HG03378 (cell line): ENCODE data around the gene CA7.
A peak's percentile ranks its signal among the peaks of the same experiment; 100 is the strongest.

Experiments
- ATAC-seq: cut with Tn5 transposase; IDR thresholded peaks from one replicate; pipeline ENCODE4 v1.9.1; 2021; ENCODE audit warnings: mild to moderate bottlenecking, moderate library complexity; ENCODE audit not compliant: unreplicated experiment

The CA7 gene

DNA sequence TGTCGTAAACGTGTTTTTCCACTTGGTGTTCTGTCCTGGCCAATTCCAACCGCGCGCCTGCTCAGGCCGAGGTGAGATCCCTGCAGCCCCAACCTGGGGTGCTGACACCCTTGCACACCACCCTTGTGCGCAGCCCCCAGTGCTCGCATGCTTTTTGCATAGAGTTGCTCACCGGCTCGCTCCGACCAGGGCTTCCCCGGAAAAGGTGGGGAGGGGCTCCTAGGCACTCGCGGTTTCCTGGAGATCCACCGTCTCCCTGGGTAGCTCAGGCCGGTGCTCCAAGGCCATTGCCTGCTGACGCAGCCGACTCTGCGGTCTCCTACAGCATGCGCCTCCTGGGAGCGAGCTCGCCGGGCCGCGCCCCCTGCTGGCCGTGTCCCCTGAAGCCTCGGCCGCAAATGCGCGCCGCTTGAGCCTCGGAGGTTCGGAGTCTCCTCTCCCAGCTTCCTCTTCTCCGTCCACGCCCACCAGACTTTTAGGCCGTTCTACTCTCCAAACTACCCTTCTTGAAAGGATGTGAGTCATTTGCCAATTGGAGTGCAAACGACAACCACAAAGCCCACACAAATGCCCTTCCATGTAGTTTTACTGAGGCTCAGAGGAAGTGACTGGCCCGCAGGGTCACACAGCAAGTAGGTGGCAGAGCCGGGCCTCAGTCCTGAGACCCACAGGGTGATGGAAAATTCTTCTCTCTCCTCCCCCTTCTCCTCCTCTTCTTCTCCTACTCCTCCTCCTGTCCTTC lies 28.9 kb downstream of the CA7 start:
- peak; percentile 85 for ATAC-seq

DNA sequence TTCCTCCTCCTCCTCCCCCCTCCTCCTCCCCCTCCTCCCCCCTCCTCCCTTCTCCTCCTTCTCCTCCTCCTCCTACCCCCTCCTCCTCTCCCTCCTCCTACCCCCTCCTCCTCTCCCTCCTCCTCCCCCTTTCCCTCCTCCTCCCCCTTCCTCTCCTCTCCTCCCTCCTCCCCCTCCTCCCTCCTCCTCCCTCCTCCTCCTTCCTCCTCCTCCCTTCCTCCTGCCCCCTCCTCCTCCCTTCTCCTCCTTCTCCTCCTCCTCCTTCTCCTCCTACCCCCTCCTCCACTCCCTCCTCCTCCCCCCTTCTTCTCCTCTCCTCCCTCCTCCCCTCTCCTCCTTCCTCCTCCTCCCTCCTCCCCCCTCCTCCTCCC lies 29.5 kb downstream of the CA7 start:
- ATAC-seq, result no peak

DNA sequence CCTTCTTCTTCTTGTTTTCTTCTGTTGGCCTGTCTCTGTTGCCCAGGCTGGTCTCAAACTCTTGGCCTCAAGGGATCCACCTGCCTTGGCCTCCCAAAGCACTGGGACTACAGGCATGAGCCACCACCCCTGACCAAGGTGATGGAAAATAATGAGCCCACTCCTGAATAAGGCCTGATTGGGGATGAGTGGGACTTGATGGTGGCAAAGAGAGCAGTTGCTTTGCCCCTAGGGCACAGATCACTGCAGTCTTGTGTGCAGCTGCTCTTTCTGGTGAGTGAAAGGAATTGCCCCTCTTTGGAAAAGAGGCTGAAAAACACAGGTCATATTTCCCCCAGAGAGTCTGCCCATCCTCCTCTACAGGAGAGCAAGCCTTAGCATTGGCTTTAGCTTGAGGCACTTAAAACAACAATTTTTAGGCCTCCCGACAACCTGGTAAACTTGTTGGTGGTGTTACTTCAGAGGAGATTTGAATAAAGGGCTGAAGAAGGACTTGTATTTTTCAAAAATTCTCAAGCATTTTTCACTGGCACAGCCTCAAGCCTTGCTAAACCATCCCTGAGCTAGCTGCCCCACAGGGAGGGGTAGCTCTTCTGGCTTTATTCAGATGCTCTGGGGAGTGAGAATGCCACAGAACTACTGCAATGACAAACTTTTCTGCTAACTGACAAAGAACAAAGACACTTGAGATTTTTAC lies 30.0 kb downstream of the CA7 start:
- ATAC-seq, result no peak

DNA sequence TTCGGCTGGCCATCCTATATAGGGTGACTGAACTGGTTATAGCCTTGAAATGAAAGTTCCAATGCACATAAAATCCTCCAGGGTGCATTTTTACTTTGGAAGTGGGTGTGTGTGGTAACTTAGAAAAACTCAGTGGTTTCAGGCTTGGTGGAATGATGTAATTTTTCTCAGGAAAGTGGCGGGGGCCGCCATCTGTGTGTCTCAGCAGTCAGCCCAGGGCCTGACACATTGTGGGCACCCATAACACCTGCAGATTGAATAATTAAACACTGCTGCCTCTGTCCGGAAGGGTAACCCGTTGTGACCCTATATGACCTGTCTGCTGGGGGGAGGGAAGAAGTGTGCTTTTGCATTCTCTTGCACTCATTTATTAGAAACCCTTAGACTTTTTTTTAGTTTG lies 33.9 kb downstream of the CA7 start:
- ATAC-seq, result peak; percentile 32

DNA sequence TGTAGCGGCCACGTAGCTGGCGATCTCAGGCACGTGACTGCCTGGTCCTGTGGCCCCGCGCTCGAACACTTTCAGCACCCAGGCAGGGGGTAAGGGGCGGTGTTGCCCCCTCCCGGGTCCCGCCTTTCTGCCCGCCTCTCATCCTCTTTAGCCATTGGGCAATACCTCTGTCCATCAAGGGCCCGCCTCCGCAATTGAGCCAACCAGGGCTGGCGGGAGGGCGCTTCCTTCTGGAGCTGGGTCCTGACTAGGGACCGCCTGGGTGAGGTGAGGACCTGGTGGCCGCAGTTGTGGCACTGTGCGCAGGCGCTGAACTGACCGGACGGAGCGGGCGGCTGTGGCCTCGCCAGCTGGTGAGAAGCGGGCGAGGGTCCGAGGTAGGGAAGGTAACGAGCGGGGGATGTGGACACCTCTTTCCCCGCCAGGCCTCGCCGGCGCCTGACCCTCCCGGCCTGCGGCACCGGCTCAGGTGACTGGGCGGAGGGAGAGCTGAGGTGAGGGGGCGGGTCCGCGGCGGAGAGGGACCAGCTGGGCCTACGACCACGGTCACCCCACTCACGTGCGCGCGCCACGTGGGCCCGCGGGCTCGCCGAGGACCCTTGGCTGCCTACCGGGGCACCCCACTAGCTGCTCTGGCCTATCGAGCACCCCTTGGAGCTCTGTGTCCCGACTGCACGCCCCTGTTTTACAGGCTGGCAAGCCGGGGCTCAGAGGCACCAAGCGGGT lies 36.2 kb downstream of the CA7 start, which contains the start of gene PDP2:
Gene PDP2, plus strand, starts transcription at position 228 of the 726 bp plus-strand sequence. CDS start 3,770 bp downstream, outside the sequence.
- ATAC-seq, result peak; percentile 91

DNA sequence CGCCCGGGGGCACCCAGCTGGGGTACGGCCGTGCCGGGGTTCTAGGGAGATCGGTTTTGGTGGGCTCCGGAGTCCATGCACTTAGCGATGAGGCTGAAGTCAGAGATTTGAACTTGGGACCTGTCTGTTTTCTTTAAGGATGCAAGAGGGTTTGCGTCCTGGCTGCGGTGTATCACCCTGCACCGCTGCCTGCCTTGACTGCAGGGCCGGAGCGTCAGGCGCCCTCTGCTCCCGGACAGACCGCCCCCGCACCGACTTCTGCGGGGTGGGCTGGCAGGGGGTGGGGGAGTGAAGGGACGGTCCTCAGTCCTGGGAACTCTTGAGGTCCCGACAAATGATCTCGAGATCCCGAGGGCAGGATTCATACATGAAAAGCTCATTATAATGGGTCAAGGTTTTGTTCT lies 36.8 kb downstream of the CA7 start:
- no peak for ATAC-seq

DNA sequence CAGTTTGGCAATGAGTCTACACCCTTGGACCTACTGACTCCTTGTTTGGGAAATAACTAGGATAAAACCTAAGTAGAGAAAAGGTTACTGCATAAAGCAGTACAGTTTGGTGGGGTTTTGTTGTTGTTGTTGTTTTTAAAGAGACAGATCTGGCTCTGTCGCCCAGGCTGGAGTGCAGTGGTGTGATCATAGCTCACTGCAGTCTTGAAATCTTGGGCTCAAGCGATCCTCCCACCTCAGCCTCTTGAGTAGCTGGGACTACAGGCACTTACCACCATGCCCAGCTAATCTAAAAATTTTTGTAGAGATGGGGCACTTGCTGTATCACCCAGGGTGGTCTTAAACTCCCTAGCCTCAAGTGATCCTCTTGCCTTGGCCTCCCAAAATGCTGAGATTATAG lies 37.3 kb downstream of the CA7 start:
- ATAC-seq, result no peak

DNA sequence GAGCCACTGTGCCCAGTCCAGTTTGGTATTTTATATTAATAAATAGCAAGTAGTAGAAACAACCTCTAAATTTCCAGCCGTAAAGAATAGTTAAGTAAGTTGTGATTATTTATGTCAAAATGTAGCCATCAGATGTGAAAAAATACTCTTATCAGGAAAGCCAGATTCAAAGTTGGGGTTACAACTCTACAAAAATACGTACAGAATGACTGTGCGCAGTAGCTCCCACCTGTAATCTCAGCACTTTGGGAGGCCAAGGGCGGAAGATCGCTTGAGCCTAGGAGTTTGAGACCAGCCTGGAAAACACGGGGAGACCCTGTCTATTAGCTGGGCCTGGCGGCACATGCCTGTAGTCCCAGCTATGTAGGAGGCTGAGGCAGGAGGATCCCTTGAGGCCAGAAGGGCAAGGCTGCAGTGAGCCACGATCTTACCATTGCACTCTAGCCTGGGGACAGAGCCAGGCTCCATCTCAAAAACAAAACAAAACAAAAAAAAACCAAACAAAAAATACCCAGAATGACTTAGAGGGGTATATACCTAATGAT lies 37.8 kb downstream of the CA7 start:
- no peak for ATAC-seq

DNA sequence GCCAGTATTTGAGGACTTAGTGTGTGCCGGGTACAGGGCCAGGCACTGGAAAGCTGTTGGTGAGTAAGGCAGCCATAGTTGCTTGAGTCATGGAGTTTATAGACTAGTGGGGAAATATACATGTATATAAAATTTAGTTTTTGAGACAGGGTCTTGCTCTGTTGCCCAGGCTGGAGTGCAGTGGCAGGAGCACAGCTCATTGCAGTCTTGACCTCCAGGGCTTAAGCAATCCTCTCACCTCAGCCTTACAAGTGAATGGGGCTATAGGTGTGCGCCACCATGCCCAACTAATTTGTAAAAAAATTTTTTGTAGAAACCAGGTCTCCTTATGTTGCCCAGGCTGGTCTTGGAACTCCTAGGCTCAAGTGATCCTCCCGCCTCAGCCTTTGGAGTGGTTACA lies 38.5 kb downstream of the CA7 start:
- ATAC-seq, result no peak

DNA sequence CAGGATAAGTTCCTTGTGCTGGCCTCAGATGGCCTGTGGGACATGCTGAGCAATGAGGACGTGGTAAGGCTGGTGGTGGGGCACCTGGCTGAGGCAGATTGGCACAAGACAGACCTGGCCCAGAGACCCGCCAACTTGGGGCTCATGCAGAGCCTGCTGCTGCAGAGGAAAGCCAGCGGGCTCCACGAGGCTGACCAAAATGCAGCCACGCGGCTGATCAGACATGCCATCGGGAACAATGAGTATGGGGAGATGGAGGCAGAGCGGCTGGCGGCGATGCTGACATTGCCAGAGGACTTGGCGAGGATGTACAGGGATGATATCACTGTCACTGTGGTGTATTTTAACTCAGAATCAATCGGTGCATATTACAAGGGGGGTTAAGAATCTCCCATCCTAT lies 41.3 kb downstream of the CA7 start:
- ATAC-seq, result no peak

DNA sequence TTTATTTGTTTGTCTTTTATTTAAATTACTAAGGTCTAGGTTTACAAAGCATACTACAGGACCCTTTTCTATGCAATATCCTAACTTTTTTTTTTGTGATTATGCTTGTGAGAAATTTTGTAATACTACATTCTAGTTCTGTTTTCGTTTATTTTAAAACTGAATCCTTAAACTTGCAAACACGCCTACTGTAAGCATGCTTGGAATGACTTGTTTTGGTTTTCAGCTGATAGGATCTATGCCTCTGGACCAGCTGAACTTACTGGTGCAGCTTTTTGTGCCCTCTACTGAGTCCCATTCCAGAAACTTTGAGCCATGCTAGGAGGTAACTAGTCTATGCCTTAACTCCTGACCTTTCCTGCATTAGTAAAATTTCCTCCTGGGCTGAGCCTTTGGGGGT lies 42.1 kb downstream of the CA7 start:
- ATAC-seq, result no peak

DNA sequence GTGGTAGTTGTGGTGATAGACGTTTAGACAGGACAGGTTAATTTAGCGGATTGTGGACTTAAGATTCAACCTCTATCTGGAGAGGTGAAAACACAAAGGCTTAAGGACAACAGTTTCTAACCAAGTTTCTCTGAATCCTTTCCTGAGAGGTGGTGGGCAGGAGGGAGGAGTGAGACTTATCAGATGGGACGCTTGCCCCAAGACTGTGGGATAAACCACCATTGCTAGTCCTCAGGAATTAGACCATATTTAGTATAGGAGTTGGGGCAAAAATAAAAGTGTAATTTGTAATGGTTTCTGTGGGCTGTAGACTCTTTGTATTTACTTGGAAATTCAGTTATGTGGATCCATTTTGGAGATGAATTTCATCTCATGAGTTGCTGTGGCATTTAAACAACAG lies 42.7 kb downstream of the CA7 start:
- no peak for ATAC-seq

DNA sequence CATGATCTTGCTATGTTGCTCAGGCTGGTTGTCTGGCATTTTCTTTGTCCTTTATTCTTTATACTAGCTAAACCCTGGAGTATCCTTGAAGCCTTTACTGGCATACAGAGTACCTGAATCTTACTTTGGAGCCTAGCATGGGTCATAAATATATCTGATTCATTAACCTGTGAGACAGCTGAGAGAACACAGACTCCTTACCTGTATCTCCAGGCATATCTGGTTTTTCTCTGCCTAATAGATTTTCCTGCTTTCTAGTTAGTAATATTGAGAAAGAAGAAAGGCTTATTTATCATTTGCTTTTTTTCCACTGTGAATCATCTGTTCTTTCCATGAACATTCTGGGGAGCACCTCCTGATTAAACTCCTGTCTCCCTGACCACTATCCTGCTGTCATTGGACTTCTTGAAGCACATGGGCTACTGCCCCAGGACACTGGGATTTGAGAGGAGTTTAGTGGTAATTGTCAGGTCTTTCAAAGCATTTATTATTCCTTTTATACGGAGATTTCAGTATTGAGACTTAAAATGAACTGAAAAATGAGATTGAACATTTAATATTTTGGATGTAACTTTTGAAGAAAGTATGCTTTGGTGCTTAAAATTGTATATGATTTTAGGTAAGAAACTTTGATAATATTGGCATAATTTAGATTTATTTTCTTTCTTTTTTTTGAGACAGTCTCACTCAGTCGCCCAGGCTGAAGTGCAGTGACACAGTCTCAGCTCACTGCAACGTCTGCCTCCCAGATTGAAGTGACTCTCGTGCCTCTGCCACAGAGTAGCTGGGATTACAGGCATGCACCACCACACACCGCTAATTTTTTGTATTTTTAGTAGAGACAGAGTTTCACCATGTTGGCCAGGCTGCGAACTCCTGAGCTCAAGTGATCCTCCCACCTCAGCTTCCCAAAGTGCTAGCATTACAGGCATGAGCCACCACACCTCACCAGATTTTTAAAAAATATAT lies 44.7 kb downstream of the CA7 start:
- ATAC-seq, result no peak

DNA sequence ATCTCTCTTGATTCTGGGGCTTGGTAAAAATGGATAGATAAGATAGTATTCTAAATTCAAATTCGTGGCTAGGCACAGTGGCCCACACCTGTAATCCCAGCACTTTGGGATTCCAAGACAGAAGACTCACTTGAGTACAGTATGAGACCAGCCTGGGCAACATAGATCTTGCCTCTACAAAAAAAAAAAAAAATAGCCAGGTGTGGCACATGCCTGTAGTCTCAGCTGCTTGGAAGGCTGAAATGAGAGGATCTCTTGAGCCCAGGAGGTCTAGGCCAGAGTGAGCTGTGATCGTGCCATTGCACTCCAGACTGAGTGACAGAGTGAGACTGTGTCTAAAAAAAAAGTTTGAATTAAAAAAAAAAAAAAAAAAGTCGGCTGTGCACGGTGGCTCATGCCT lies 45.4 kb downstream of the CA7 start:
- ATAC-seq, result no peak

DNA sequence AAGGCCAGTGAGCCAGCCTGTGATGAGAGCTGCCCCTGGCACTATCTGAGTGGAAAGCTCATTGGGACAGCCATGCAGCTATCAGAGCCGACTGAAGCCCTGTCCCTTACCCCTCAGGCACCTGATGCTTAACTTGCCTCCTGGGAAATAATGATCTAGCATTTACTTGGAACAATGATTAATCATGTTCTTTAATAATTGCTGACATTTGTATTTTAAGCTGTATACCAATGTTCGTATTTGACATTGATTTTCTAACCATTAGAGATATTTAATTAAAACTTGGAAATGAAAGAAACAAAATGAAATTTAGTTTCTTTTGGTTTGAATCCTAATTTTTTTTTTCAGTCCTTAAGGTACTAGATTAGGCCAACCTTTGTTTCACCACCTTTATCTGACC lies 46.6 kb downstream of the CA7 start:
- ATAC-seq, result no peak

DNA sequence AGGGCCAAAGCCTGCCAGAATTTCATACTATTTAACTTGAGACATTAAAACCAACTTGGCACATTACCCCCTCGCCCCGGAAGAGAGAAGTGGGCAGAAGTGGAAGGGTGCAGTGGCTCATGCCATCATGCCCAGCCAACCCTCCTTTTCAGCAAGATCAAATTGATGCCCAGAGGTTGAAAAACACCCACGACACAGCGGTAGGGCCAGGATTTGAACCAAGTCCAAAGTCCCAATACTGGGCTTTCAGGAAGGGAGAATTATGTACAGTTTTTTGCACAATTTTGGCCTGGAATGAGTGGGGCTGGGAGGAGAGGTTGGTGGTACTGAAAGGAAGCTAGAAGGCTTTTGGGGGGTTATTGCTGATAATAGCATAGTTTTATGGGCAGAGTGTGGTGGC lies 47.1 kb downstream of the CA7 start:
- ATAC-seq, result no peak

DNA sequence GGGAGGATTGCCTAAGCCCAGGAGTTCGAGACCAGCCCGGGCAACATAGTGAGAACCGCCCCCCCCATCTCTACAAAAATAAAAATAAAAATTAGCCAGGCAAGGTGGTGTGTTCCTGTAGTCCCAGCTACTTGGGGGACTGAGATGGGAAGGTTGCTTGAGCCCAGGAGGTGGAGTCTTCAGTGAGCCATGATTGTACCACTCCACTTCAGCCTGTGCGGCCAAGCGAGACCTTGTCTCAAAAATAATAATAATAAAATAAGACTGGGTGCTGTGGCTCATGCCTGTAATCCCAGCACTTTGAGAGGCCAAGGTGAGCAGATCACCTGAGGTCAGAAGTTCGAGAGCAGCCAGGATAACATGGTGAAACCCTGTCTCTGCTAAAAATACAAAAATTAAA lies 47.6 kb downstream of the CA7 start:
- ATAC-seq, result no peak

DNA sequence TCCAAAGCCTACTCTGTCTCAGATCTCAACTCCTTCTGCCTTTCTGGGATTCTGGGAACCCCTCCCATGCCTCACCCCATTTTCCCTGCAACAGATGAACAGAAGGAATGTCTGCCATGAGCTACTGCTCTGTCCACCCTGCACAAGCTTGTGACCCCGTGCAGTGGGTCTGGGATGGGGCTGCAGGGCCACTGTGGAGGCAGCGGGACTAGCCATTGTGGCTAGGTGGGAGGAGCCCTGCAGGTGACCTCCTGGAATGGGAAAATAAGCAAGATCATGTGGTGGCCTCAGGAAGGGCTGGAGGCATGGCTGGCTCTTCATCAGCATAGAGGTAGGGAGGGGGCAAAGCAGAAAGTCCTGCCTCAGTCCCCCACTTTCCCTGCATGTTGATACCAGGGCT lies 49.8 kb downstream of the CA7 start:
- ATAC-seq, result no peak

DNA sequence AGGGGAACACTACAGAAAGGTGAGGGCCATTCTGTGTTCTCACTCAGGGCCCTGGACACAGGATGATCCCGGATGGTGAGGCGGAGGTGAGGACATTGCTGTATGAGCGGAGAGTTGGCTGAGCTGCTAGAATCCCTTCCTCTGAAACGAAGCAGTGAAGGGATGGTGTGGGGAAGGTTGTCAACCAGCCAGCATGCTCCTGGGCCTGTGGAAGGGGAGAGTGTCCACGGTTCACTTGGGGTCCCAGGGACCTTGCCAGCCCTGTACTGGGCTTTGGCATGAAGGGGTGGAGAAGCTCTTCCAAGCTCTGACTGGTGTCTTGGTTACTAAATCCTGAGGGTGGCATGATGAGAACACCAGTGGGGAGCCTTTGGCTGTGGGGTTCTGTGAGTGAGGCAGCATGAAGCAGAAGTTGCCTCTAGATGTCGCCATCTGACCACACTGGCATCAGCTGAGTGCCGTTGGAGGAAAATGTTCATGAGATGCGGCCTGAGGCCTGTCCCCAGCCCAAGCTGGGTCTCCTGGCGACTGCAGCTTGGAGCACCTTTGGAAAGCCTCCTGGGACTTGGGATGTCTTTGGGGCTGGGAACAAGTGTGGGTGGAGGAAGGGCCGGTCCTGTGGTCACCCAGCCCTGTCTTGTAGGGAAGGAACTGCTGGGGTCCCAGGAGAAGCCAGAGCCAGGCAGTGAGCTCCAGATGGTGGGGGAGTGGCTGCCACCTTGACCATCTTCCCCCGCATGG lies 50.9 kb downstream of the CA7 start:
- ATAC-seq, result no peak

DNA sequence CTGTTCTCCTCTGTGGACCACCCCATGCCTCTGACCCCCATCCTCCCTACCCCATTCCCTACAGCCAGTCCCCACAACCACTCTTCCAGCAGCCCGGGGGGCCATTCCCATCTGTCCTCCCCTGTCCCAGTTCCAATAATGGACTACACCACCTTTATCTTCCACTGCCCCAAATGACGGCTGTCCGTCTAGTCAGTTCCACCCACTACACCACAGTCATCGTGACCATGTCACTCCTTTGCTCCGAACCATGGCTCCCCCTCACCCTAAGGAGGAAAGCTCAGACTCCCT lies 51.4 kb downstream of the CA7 start:
- ATAC-seq, result no peak
